ENCODE data around the gene IPO9.

DNA sequence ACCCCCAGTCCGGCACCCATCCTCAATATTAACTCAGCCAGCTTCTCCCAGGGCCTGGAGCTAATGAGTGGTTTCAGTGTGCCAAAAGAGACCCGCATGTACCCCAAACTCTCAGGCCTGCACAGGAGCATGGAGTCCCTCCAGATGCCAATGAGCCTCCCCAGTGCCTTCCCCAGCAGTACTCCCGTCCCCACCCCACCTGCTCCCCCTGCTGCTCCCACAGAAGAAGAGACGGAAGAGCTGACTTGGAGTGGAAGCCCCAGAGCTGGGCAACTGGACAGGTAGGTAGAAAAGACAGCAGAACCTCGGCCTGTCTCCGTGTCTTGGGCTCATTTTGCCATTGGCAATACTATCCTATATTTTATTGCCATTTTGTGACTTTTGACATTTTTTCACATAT, 45.4 kb upstream of the IPO9 start:
- TF ChIP-seq, protein P1, sequence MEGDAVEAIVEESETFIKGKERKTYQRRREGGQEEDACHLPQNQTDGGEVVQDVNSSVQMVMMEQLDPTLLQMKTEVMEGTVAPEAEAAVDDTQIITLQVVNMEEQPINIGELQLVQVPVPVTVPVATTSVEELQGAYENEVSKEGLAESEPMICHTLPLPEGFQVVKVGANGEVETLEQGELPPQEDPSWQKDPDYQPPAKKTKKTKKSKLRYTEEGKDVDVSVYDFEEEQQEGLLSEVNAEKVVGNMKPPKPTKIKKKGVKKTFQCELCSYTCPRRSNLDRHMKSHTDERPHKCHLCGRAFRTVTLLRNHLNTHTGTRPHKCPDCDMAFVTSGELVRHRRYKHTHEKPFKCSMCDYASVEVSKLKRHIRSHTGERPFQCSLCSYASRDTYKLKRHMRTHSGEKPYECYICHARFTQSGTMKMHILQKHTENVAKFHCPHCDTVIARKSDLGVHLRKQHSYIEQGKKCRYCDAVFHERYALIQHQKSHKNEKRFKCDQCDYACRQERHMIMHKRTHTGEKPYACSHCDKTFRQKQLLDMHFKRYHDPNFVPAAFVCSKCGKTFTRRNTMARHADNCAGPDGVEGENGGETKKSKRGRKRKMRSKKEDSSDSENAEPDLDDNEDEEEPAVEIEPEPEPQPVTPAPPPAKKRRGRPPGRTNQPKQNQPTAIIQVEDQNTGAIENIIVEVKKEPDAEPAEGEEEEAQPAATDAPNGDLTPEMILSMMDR (IDR thresholded peaks at IDR 0.05; ENCODE audit: poor library complexity), result no peak
- TF ChIP-seq EZH2 (IDR thresholded peaks at IDR 0.05; ENCODE audit: borderline replicate concordance), result no peak
- TF ChIP-seq EZH2phosphoT487 (IDR thresholded peaks at IDR 0.05; ENCODE audit: low read depth, severe bottlenecking, unreplicated experiment), result no peak

All from hepatocyte (in vitro differentiated cells).